Right renal cortex interstitium (tissue), 3 donors: ENCODE results near the gene LRRC43. TPM values are rescaled to one million over a fixed set of nuclear protein-coding genes. Genes with fewer than 3 reads are reported as not detected.
"Not testable (repeated sequence)": the region's sequence is repeated elsewhere in the genome, so short reads cannot be mapped to it uniquely, and the experiment has no call there.

Experiments
- DNase-seq, 3 donors: peaks; one replicate each; pipeline ENCODE4 v3.0.0-alpha.2; 2013; ENCODE audit warnings: low read depth in 3 of 3, low spot score in 2 of 3
- polyA plus RNA-seq, 3 donors: library from polyadenylated mRNA; unstranded; fragments of 120-200 nt; gene quantifications; one replicate each; pipeline ENCODE4 v1.2.1, GENCODE V29; 2013; ENCODE audit not compliant: insufficient read length in 3 of 3

Gene LRRC43
- polyA plus RNA-seq, 3 donors, result 3.7 to 4.5 (median 4.4) TPM

DNA sequence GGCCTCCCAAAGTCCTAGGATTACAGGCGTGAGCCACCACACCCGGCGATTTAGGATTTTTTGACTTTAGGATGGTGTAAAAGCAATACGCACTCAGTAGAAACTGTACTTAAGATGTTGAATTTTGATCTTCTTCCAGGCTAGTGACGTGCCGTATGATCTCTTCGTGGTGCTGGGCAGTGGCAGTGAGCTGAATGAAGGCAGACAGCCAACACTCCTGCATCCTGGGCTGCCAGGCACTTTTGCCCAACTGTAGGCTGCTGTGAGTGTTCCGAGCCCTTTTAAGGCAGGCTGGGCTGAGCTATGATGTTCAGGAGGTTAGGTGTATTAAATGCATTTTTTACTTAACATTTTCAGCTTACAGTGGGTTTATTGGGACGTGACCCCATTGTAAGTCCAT, 30.2 kb upstream of the LRRC43 start:
- no peak for DNase-seq

DNA sequence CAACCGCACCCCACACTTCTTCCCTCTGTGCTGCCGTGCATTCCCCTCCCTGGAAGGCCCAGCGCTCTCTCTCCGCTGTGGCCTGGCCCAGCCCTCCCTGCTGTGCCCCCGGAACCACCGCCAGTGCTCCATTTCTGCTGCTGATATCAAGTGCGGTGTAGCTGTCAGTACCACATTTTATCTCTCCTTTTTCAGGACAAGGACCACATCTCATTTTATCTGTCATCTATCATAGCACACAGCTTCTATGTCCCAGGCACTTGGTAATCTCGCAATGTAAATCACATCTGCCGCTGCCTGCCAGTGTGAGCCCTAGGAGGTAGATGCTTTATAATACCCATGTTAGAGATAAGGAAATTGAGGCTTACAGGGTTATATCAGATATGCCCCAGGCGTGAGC, 27.2 kb upstream of the LRRC43 start:
- DNase-seq, result no peak

DNA sequence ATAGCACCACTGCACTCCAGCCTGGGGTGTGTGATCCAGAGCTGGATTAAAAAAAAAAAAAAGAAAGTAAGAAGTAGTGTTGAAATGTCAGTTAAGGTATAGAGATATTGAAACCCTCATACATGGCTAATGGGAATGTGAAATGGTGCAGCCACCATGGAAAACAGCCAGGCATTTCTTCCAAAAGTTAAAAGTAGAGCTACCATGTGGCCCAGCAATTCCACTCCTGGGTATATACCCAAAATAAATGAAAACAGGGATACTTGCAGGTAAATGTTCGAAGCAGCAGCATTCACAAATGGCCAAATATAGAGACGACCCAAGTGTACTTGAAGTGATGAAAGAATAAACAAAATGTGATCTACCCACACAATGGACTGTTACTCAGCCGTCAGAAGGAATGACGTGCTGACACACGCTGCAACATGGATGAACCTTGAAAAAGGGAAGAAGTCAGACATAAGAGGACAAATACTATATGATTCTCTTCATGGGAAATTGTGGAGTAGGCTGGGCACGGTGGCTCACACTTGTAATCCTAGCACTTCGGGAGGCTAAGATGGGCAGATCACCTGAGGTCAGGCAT, 24.1 kb upstream of the LRRC43 start:
- no peak for DNase-seq

DNA sequence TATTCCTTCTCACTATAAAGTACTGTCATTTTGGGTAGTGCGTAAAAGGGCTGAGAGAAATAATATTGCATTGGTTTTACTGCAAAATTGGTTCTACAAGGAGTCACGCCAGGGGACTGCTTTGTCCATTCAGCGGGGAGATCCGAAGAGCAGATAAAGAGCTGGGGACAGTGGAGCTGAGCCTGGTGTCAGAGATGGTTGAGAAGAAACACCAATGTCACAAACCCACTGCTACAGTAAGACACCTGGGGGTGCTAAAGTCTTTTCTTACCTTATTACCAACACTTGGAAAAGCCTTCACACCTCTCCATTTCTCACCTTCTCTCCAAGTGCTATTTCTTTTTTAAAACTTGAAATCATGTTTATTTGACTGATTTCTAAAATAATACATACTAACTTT, 23.0 kb upstream of the LRRC43 start:
- DNase-seq, result no peak

DNA sequence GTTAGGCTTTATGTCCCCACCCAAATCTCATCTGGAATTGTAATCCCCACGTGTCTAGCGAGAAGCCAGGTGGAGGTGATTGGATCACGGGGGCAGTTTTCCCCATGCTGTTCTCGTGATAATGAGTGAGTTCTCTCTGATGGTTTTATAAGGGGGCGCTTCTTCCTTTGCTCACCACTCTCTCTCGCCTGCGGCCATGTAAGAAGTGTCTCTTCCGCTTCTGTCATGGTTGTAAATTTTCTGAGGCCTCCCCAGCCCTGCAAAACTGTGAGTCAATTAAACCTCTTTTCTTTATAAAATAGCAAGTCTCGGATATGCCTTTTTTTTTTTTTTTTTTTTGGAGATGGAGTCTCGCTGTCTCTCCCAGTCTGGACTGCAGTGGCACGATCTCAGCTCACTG, 22.2 kb upstream of the LRRC43 start:
- no peak for DNase-seq

DNA sequence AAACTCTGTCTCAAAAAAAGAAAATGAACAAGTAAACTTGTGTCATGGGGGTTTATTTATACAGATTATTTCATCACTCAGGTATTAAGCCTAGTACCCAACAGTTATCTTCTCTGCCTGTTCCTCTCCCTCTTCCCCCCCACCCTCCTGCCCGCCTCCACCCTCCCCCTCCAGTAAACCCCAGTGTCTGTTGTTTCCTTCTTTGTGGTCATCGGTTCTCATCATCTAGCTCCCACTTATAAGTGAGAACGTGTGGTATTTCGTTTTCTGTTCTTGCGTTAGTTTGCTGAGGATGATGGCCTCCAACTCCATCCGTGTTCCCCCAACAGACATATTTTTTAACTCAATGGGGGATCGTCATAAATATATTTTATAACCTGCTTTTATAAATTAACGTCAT, 21.2 kb upstream of the LRRC43 start:
- no peak for DNase-seq

DNA sequence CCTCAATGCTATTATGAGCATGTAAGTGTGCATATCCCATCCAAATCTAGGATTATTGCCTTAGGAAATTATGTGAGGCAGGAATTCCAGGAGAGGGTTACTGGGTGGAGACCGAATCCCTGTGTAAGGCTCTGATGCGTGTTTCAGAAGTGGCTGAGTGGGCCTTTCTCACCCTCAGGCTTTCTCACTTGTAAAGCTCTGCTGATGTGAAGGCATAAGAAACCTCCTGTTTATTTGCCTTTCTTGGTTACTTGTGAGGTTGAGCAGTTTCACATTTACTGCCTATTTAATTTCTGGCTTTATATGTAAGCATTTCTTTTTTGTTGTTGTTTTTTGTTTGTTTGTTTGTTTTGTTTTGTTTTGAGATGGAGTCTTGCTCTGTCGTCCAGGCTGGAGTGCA, 19.9 kb upstream of the LRRC43 start:
- DNase-seq, result no peak

DNA sequence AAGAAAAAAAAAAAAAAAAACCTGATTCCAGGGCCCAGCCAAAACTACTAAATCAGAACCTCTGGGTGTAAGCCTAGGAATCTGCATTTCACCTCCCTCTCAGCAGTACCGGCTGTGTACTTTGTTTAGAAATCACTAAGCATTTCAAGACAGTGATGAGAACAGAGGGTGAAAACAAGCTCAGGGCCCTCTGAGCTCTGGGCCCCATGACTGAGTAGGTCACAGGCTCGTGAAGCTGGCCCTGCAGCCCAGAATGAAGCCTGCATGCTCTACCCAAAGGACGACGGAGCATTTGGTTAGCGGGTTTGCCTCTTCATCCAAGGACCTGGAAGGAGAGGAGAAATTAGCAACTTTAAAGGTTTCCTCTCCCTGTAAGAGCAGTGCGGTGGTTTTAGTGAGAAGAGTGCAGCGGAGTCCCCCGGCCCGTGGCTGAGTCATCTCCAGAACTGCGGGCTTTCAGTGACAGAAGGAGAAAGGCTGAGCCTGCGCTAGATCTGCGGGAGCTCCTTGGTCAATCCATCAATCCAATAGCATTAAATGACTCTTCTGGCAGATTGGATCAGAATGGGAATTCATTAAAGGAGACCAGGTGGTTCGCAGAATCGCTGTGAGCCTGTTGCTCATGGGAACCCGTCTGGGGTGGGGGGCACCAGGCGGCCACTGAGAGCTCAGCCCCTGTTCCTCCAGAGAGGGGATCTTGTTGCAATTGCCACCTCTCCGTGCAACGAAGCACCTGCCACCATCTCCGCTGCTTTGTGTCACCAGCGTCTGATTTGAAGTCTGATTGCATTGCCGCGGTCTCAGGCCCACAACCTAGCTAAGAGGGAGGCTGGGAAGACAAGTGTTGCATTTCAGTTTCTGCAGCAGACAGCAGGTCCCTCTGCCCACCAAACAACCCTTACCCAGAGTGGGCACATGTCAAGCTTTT, 16.2 kb upstream of the LRRC43 start:
- DNase-seq, result no peak

DNA sequence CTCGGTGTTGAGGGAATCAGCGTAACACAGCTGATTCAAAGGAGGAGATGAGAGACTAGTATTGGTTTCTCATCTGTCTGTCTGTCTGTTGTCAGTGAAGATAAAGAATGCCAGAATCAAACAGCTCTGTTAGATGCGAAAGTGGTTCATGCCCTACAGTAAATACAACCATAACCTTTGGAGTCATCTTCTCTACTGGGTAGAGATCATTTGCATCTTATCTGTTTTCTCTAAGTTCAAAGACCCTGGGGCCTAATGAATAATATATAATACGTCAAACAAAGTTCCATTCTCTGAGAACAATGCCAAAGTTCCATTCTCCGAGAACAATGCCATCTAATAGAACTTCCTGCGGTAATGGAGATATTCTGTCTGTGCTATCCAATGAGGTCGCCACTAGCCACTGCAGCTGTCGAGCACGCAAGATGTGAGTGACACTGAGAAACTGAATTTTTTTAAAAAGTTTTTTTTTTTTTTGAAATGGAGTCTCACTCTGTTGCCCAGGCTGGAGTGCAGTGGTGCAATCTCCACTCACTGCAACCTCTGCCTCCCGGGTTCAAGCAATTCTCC, 15.5 kb upstream of the LRRC43 start:
- DNase-seq, result no peak

DNA sequence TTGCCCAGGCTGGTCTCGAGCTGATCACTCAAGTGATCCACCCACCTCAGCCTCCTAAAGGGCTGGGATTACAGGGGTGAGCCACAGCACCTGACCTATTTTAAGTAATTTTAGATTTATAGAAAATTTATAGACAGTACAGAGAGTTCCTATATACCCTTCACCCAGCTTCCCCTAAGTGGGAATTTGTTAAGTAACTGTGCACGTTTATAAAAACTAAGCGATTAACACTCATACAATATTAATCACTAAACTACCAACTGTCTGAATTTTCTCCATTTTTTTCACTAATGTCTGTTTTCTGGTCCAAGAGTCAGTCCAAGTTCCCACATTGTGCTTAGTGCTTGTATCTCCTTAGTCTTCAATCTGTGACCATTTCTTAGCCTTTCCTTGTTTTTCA, 14.4 kb upstream of the LRRC43 start:
- no peak for DNase-seq

DNA sequence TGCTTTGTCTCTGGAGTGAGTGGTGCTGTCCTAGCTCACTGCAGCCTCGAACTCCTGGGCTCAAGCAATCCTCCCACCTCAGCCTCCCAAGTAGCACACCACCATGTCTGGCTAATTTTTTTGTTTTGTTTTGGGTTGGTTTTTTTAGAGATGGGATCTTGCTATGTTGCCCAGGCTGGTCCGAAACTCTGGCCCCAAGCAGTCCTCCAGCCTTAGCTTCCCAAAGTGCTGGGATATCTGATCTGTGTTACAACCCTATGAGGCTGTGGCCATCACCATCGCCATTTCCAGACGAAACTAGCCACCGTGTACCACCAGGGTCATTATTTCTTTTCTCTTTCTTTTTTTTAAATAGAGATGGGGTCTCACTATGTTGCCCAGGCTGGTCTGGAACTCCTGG, 11.5 kb upstream of the LRRC43 start:
- DNase-seq, result no peak

DNA sequence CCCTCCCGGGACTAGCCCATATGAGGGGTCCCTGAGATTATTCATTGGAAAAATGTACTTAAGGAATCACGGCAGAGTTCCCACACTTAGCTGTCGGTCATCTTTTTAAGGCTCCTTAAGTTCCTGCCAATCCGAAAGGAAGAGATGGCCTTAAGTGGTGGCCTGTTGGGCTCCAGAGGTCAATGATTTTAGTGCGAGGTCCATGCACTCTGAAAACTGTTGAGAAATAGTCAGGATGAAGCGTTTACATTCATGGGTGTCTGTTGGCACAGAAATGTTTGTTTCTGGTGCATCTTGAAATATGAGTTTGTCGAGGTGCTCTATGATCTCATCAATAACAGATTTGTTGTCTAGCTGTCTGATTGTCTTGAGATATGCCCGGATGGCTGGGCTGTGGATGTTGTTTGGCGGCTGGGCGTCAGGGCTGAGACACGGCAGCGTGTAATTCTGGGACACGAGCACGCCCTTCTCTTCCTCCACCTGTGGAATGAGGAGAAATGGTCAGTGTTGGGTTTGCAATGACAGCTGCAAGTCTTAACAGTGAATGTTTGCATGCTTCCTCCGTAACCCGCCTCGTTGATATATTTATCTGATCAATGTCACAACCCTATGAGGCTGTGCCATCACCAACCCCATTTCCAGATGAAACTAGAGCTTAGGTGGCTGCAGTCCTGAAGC, 10.5 kb upstream of the LRRC43 start:
- DNase-seq, result no peak

DNA sequence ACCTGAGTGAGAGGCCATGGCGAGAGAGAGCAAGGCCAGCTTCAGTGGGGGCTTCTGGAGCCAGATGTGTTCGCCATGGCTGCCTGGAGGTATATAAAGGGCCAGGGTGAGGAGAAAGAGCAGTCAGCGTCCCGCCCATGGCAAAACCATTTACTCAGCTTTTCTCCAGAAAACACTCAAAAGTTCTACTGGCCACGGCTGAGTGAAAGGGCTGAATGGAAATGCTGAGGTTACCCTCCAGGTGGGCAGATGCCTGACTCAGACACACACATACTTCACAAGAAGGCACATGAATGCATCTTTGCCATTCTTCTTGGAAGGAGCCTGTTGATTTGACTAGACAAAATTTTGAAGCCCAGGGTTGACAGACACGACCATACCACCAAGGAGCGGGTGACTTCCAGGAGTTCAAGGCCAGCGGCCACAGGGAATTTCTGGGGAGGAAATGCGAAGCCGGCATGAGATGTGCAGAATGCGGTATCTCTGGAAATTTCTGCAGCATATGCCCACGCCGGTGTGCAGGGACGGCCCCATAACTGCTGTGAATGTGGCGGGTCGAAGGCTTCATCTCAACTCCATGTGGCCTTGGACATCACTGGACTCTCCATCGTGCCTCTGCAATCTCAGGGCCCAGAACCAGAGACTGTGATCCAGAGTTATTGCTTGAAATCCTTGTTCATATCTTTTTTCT, 8.6 kb upstream of the LRRC43 start, which contains the start of gene IL31:
Gene IL31, minus strand, starts transcription at position 67 of the 691 bp plus-strand sequence. Its CDS starts 49 bp downstream, at position 18.
- no peak for DNase-seq

DNA sequence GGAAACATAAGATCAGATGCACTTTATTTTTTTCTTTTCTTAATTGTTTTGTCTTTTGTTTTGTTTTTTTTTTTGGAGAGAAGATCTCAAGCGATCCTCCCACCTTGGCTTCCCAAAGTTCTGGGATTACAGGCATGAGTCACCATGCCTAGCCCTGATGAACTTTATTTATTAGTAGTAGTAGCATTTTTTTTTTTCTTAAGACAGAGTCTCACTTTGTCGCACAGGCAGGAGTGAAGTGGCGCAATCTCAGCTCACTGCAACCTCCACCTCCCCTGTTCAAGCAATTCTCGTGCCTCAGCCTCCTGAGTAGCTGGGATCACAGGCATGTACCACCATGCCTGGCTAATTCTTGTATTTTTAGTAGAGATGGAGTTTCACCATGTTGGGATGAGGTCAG, 6.5 kb upstream of the LRRC43 start:
- not testable (repeated sequence) for DNase-seq

DNA sequence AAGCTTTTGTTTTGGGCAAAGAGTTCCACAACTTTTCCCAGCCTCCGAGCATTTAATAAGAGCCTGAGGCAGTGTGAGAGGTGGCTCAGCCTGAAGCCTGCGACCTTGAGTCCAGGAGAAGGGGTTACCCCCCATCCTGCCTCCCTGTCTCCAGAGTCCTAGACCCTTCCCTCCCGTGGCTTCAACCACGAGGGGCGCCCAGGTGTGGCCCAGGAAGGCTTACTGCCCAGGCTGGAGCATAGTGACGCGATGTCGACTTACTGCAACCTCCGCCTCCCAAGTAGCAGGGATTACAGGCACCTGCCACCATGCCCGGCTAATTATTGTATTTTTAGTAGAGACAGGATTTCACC, 641 bp downstream of the LRRC43 start:
- no peak for DNase-seq

DNA sequence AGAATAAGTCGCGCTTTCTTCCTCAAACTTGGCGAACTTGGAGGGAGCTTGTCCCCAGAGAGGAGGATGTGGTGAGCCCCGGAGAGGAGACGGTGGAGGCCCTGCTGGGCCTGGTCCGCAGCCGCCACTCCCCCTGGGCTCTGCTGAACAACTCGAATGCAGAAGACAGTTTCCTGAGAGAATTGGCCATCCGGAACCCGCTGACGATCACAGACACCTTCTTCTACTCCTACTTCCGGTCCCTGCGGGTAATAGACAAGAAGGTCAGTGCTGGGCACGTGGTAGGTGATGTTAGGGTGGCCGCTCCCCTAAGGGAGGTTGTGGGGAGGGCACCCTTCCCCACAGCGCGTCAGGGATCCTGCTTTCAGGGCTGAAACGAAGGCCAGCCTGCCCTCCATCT, 1.6 kb downstream of the LRRC43 start:
- DNase-seq, result no peak

DNA sequence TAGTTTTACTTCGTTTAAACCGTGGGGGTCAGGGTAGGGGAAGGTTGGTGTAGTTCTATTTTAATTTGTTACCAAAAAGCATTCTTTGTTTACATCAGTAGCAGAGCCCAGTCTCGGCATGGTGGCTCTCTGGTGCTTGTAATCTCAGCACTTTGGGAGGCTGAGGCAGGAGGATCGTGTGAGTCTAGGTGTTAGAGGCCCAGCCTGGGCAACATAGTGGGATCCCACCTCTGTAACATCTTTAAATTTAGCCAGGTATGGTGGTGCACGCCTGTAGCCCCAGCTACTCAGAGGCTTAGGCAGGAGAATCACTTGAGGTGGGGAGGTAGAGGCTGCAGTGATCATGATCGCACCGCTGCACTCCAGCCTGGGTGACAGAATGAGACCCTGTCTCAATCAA, 2.2 kb downstream of the LRRC43 start:
- DNase-seq, result no peak

DNA sequence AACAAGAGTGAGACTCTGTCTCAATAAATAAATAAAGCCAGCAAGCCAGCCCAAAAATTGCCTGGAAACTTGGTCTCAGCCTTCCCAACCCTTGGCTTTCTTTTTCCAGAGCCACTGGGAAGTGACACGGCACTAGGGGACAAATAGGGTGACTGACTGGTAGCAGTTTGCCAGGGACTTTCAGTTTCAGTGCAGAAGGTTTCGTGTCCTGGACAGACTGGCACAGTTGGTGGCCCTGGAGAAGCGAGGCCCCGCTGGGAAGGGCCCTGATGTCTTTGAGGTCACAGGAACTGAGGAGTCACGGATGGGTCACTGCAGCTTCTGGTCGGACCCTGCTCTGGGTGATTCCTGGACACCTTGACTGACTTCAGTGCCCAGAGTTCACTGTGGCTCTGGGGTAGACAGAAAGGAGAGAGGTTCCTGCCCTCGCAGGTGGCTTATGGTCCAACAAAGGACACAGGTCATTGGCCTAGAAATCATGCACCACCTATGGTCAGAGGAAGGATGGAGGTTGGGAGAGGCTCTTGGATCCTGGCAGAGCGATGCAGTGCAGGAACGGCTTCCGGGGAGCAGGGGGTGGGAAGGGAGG, 2.7 kb downstream of the LRRC43 start:
- no peak for DNase-seq

DNA sequence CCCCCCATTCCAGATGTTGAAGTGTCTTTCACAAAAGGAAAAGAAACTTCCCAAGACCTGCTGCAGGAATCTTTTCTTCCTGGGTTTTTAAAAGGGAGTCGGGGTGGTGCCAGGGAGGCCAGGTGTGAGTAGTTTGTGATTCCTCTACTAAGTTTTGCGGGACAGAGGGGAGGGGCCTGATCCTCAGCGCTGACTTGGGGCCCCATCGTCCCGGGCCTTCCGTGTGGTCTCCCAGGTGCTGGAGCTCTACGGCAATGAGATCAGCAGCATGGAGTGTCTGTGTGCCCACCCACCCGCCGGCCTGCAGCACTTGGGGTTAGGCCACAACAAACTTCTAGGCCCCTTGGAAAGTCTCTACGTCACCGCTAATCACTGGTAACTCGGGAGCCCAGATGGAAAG, 4.5 kb downstream of the LRRC43 start:
- DNase-seq, result no peak
